ENCODE results near the gene WDR53.

- TF ChIP-seq CTCF (IDR thresholded peaks at IDR 0.05 in 8 of 11, conservative IDR thresholded peaks at IDR 0.05 in 3 of 11) (no peak), POLR2AphosphoS5 (IDR thresholded peaks at IDR 0.05) (no peak), POLR2A (IDR thresholded peaks at IDR 0.05) (no peak)
Measured at GRCh38 chr3:196563721-196564225, 4.6 kb downstream of the WDR53 start.

Measured in spleen (tissue), 7 donors.